Measurements from ENCODE around the gene TCAP. TPM values are rescaled to one million over a fixed set of nuclear protein-coding genes. Genes with fewer than 3 reads are reported as not detected.

The TCAP gene
- polyA plus RNA-seq, 6 donors from 2014 or later, result 0.12 to 0.25 (median 0.24) TPM; not detected in 3

GRCh38 chr17:39624313-39624712 is 40.8 kb upstream of the TCAP start:
- DNase-seq, result no peak
- H3K27me3 Mint-ChIP-seq, result peaks cover 8 to 45% (median 44%) of the 10 kb centered on the region in 3 donors
- no peak overlapping the region for H3K4me3 Mint-ChIP-seq
- H3K36me3 Mint-ChIP-seq, result peaks cover 0 to 8% of the 10 kb centered on the region in 2 donors
- no peak overlapping the region for H3K27ac Mint-ChIP-seq
- peaks cover 33 to 43% (median 38%) of the 10 kb centered on the region in 3 donors for H3K4me1 Mint-ChIP-seq
- no peaks in the 10 kb centered on the region for H3K9me3 Mint-ChIP-seq
- no peak for ATAC-seq (ENCODE audit: low read depth in 2 of 2)

- no peak overlapping the region for H3K27ac Mint-ChIP-seq
- peaks cover 0 to 8% of the 10 kb centered on the region in 2 donors for H3K36me3 Mint-ChIP-seq
- peaks cover 33 to 43% (median 36%) of the 10 kb centered on the region in 3 donors for H3K4me1 Mint-ChIP-seq
- H3K9me3 Mint-ChIP-seq, result no peaks in the 10 kb centered on the region
- DNase-seq, result no peak
- ATAC-seq (ENCODE audit: low read depth in 2 of 2), result no peak
- H3K4me3 Mint-ChIP-seq, result peak overlapping the region in 1 of 8 donors; percentile 76
- H3K27me3 Mint-ChIP-seq, result peaks cover 8 to 49% (median 48%) of the 10 kb centered on the region in 3 donors
Measured at GRCh38 chr17:39625198-39625785, 39.9 kb upstream of the TCAP start.

GRCh38 chr17:39626171-39627046 is 38.7 kb upstream of the TCAP start, which contains the start of gene PPP1R1B:
Gene PPP1R1B, plus strand, starts transcription at chr17:39626952. Its CDS starts 441 bp downstream, at chr17:39627393.
- peaks cover 33 to 46% (median 36%) of the 10 kb centered on the region in 3 donors for H3K4me1 Mint-ChIP-seq
- peak within 1 kb of the TSS in 3 of 6 donors; percentile 12 to 76 (median 33) for H3K27ac Mint-ChIP-seq
- H3K27me3 Mint-ChIP-seq, result peaks cover 8 to 60% (median 59%) of the 10 kb centered on the region in 3 donors
- peak in 1 of 2 donors; percentile 3 for ATAC-seq (ENCODE audit: low read depth in 2 of 2)
- H3K36me3 Mint-ChIP-seq, result peaks cover 0 to 8% of the 10 kb centered on the region in 2 donors
- peak within 1 kb of the TSS; percentile 50 to 81 (median 74) for H3K4me3 Mint-ChIP-seq
- H3K9me3 Mint-ChIP-seq, result no peaks in the 10 kb centered on the region
- no peak for DNase-seq

- Mint-ChIP-seq H3K4me1 (peaks cover 31 to 45% (median 32%) of the 10 kb centered on the region in 3 donors), H3K36me3 (peaks cover 0 to 8% of the 10 kb centered on the region in 2 donors), H3K4me3 (peak overlapping the region in 7 of 8 donors; percentile 45 to 80 (median 75)), H3K9me3 (no peaks in the 10 kb centered on the region), H3K27ac (no peak overlapping the region), H3K27me3 (peaks cover 8 to 68% (median 66%) of the 10 kb centered on the region in 3 donors)
- ATAC-seq (ENCODE audit: low read depth in 2 of 2), result peak; percentile 11 to 16
- no peak for DNase-seq
Measured at GRCh38 chr17:39627047-39627711, 38.0 kb upstream of the TCAP start.

GRCh38 chr17:39627712-39628516 is 37.2 kb upstream of the TCAP start:
- ATAC-seq (ENCODE audit: low read depth in 2 of 2), result no peak
- peak overlapping the region in 7 of 8 donors; percentile 30 to 77 (median 51) for H3K4me3 Mint-ChIP-seq
- peaks cover 0 to 8% of the 10 kb centered on the region in 2 donors for H3K36me3 Mint-ChIP-seq
- H3K4me1 Mint-ChIP-seq, result peaks cover 24 to 39% (median 31%) of the 10 kb centered on the region in 3 donors
- no peak overlapping the region for H3K27ac Mint-ChIP-seq
- DNase-seq, result no peak
- H3K9me3 Mint-ChIP-seq, result no peaks in the 10 kb centered on the region
- peaks cover 8 to 68% (median 68%) of the 10 kb centered on the region in 3 donors for H3K27me3 Mint-ChIP-seq

- Mint-ChIP-seq H3K36me3 (peaks cover 0 to 8% of the 10 kb centered on the region in 2 donors), H3K27ac (peak overlapping the region in 2 of 6 donors; percentile 26 to 87), H3K27me3 (peaks cover 8 to 68% (median 68%) of the 10 kb centered on the region in 3 donors), H3K9me3 (no peaks in the 10 kb centered on the region), H3K4me3 (no peak overlapping the region), H3K4me1 (peaks cover 19 to 35% (median 29%) of the 10 kb centered on the region in 3 donors)
- ATAC-seq (ENCODE audit: low read depth in 2 of 2) (no peak), DNase-seq (no peak)
Measured at GRCh38 chr17:39628655-39629493, 36.3 kb upstream of the TCAP start.

- no peak overlapping the region for H3K27ac Mint-ChIP-seq
- no peaks in the 10 kb centered on the region for H3K9me3 Mint-ChIP-seq
- ATAC-seq (ENCODE audit: low read depth in 2 of 2) (no peak), DNase-seq (no peak)
- peaks cover 0 to 8% of the 10 kb centered on the region in 2 donors for H3K36me3 Mint-ChIP-seq
- peaks cover 22 to 37% (median 31%) of the 10 kb centered on the region in 3 donors for H3K4me1 Mint-ChIP-seq
- peak overlapping the region in 1 of 8 donors; percentile 16 for H3K4me3 Mint-ChIP-seq
- peaks cover 8 to 66% (median 64%) of the 10 kb centered on the region in 3 donors for H3K27me3 Mint-ChIP-seq
Measured at GRCh38 chr17:39629494-39629880, 35.7 kb upstream of the TCAP start.

GRCh38 chr17:39629898-39630297 is 35.3 kb upstream of the TCAP start:
- H3K27me3 Mint-ChIP-seq, result peaks cover 8 to 62% (median 60%) of the 10 kb centered on the region in 3 donors
- no peak overlapping the region for H3K27ac Mint-ChIP-seq
- DNase-seq (no peak), ATAC-seq (ENCODE audit: low read depth in 2 of 2) (no peak)
- peaks cover 25 to 37% (median 29%) of the 10 kb centered on the region in 3 donors for H3K4me1 Mint-ChIP-seq
- H3K4me3 Mint-ChIP-seq, result no peak overlapping the region
- no peaks in the 10 kb centered on the region for H3K9me3 Mint-ChIP-seq
- H3K36me3 Mint-ChIP-seq, result peaks cover 0 to 8% of the 10 kb centered on the region in 2 donors

GRCh38 chr17:39631403-39631802 is 33.7 kb upstream of the TCAP start:
- H3K9me3 Mint-ChIP-seq, result no peaks in the 10 kb centered on the region
- peaks cover 8 to 47% (median 44%) of the 10 kb centered on the region in 3 donors for H3K27me3 Mint-ChIP-seq
- DNase-seq (no peak), ATAC-seq (ENCODE audit: low read depth in 2 of 2) (no peak)
- no peak overlapping the region for H3K27ac Mint-ChIP-seq
- H3K4me3 Mint-ChIP-seq, result peak overlapping the region in 1 of 8 donors; percentile 22
- peaks cover 0 to 3% of the 10 kb centered on the region in 2 donors for H3K36me3 Mint-ChIP-seq
- H3K4me1 Mint-ChIP-seq, result peaks cover 27 to 36% (median 28%) of the 10 kb centered on the region in 3 donors

GRCh38 chr17:39632153-39632941 is 32.8 kb upstream of the TCAP start:
- H3K27ac Mint-ChIP-seq, result peak overlapping the region in 1 of 6 donors; percentile 20
- no peaks in the 10 kb centered on the region for H3K9me3 Mint-ChIP-seq
- ATAC-seq (ENCODE audit: low read depth in 2 of 2) (no peak), DNase-seq (no peak)
- peak overlapping the region in 1 of 8 donors; percentile 80 for H3K4me3 Mint-ChIP-seq
- H3K36me3 Mint-ChIP-seq, result no peaks in the 10 kb centered on the region
- peaks cover 8 to 39% (median 38%) of the 10 kb centered on the region in 3 donors for H3K27me3 Mint-ChIP-seq
- peaks cover 23 to 34% (median 28%) of the 10 kb centered on the region in 3 donors for H3K4me1 Mint-ChIP-seq

GRCh38 chr17:39633570-39634183 is 31.5 kb upstream of the TCAP start:
- Mint-ChIP-seq H3K4me3 (peak overlapping the region in 2 of 8 donors; percentile 53 to 57), H3K36me3 (no peaks in the 10 kb centered on the region), H3K27ac (no peak overlapping the region), H3K9me3 (no peaks in the 10 kb centered on the region), H3K27me3 (peaks cover 1 to 29% (median 27%) of the 10 kb centered on the region in 3 donors), H3K4me1 (peaks cover 33 to 40% (median 39%) of the 10 kb centered on the region in 3 donors)
- ATAC-seq (ENCODE audit: low read depth in 2 of 2), result no peak
- DNase-seq, result no peak

All from naive B cell (primary cell).